ENCODE data around the gene BCLAF1.
"Not testable (repeated sequence)": the region's sequence is repeated elsewhere in the genome, so short reads cannot be mapped to it uniquely, and the experiment has no call there.

BCLAF1 gene

GRCh38 chr6:136309729-136310311 lies 20.2 kb upstream of the BCLAF1 start:
- Histone ChIP-seq H3K27ac (ENCODE audit: low read depth, low read length) (no peak overlapping the region), H3K4me1 (ENCODE audit: control insufficient read depth in 1 of 2, insufficient read depth in 2 of 2, low read length in 2 of 2) (no peaks in the 10 kb centered on the region), H3K9me3 (ENCODE audit: control insufficient read depth in 1 of 2, low read length in 2 of 2) (no peaks in the 10 kb centered on the region), H3K27me3 (ENCODE audit: control insufficient read depth in 1 of 2, insufficient read depth in 2 of 2, low read length in 2 of 2) (no peaks in the 10 kb centered on the region), H3K36me3 (ENCODE audit: control insufficient read depth in 1 of 2, insufficient read depth in 2 of 2, low read length in 2 of 2) (no peaks in the 10 kb centered on the region), H3K9ac (ENCODE audit: low read depth in 1 of 2, low read length in 2 of 2) (no peak overlapping the region), H3K4me3 (ENCODE audit: low read depth in 1 of 2, low read length in 2 of 2) (no peak overlapping the region)

GRCh38 chr6:136309171-136309570 lies 19.5 kb upstream of the BCLAF1 start:
- Histone ChIP-seq H3K4me3 (ENCODE audit: low read depth in 1 of 2, low read length in 2 of 2) (no peak overlapping the region), H3K36me3 (ENCODE audit: control insufficient read depth in 1 of 2, insufficient read depth in 2 of 2, low read length in 2 of 2) (no peaks in the 10 kb centered on the region), H3K9ac (ENCODE audit: low read depth in 1 of 2, low read length in 2 of 2) (no peak overlapping the region), H3K9me3 (ENCODE audit: control insufficient read depth in 1 of 2, low read length in 2 of 2) (no peaks in the 10 kb centered on the region), H3K27me3 (ENCODE audit: control insufficient read depth in 1 of 2, insufficient read depth in 2 of 2, low read length in 2 of 2) (no peaks in the 10 kb centered on the region), H3K4me1 (ENCODE audit: control insufficient read depth in 1 of 2, insufficient read depth in 2 of 2, low read length in 2 of 2) (no peaks in the 10 kb centered on the region), H3K27ac (ENCODE audit: low read depth, low read length) (no peak overlapping the region)

- not testable (repeated sequence) for H3K9ac ChIP-seq (ENCODE audit: low read depth in 1 of 2, low read length in 2 of 2); H3K27ac ChIP-seq (ENCODE audit: low read depth, low read length); H3K9me3 ChIP-seq (ENCODE audit: control insufficient read depth in 1 of 2, low read length in 2 of 2); H3K27me3 ChIP-seq (ENCODE audit: control insufficient read depth in 1 of 2, insufficient read depth in 2 of 2, low read length in 2 of 2); H3K36me3 ChIP-seq (ENCODE audit: control insufficient read depth in 1 of 2, insufficient read depth in 2 of 2, low read length in 2 of 2); H3K4me1 ChIP-seq (ENCODE audit: control insufficient read depth in 1 of 2, insufficient read depth in 2 of 2, low read length in 2 of 2); H3K4me3 ChIP-seq (ENCODE audit: low read depth in 1 of 2, low read length in 2 of 2)
Measured at GRCh38 chr6:136308469-136308868, 18.8 kb upstream of the BCLAF1 start.

- H3K9ac ChIP-seq (ENCODE audit: low read depth in 1 of 2, low read length in 2 of 2) = no peak overlapping the region
- H3K36me3 ChIP-seq (ENCODE audit: control insufficient read depth in 1 of 2, insufficient read depth in 2 of 2, low read length in 2 of 2) = no peaks in the 10 kb centered on the region
- no peaks in the 10 kb centered on the region for H3K27me3 ChIP-seq (ENCODE audit: control insufficient read depth in 1 of 2, insufficient read depth in 2 of 2, low read length in 2 of 2)
- H3K4me1 ChIP-seq (ENCODE audit: control insufficient read depth in 1 of 2, insufficient read depth in 2 of 2, low read length in 2 of 2) = no peaks in the 10 kb centered on the region
- no peak overlapping the region for H3K27ac ChIP-seq (ENCODE audit: low read depth, low read length)
- H3K4me3 ChIP-seq (ENCODE audit: low read depth in 1 of 2, low read length in 2 of 2) = no peak overlapping the region
- peaks cover 0 to 6% of the 10 kb centered on the region in 2 donors for H3K9me3 ChIP-seq (ENCODE audit: control insufficient read depth in 1 of 2, low read length in 2 of 2)
Measured at GRCh38 chr6:136307351-136307750, 17.7 kb upstream of the BCLAF1 start.

- Histone ChIP-seq H3K4me3 (ENCODE audit: low read depth in 1 of 2, low read length in 2 of 2) (no peak overlapping the region), H3K27me3 (ENCODE audit: control insufficient read depth in 1 of 2, insufficient read depth in 2 of 2, low read length in 2 of 2) (no peaks in the 10 kb centered on the region), H3K9ac (ENCODE audit: low read depth in 1 of 2, low read length in 2 of 2) (no peak overlapping the region), H3K9me3 (ENCODE audit: control insufficient read depth in 1 of 2, low read length in 2 of 2) (peaks cover 0 to 6% of the 10 kb centered on the region in 2 donors), H3K36me3 (ENCODE audit: control insufficient read depth in 1 of 2, insufficient read depth in 2 of 2, low read length in 2 of 2) (no peaks in the 10 kb centered on the region), H3K4me1 (ENCODE audit: control insufficient read depth in 1 of 2, insufficient read depth in 2 of 2, low read length in 2 of 2) (no peaks in the 10 kb centered on the region), H3K27ac (ENCODE audit: low read depth, low read length) (no peak overlapping the region)
Measured at GRCh38 chr6:136306466-136306865, 16.8 kb upstream of the BCLAF1 start.

GRCh38 chr6:136304410-136304809 lies 14.8 kb upstream of the BCLAF1 start:
- no peak overlapping the region for H3K27ac ChIP-seq (ENCODE audit: low read depth, low read length)
- no peaks in the 10 kb centered on the region for H3K4me1 ChIP-seq (ENCODE audit: control insufficient read depth in 1 of 2, insufficient read depth in 2 of 2, low read length in 2 of 2)
- no peak overlapping the region for H3K9ac ChIP-seq (ENCODE audit: low read depth in 1 of 2, low read length in 2 of 2)
- H3K27me3 ChIP-seq (ENCODE audit: control insufficient read depth in 1 of 2, insufficient read depth in 2 of 2, low read length in 2 of 2) = no peaks in the 10 kb centered on the region
- no peaks in the 10 kb centered on the region for H3K36me3 ChIP-seq (ENCODE audit: control insufficient read depth in 1 of 2, insufficient read depth in 2 of 2, low read length in 2 of 2)
- no peak overlapping the region for H3K4me3 ChIP-seq (ENCODE audit: low read depth in 1 of 2, low read length in 2 of 2)
- H3K9me3 ChIP-seq (ENCODE audit: control insufficient read depth in 1 of 2, low read length in 2 of 2) = peaks cover 0 to 6% of the 10 kb centered on the region in 2 donors

- H3K27ac ChIP-seq (ENCODE audit: low read depth, low read length) = no peak overlapping the region
Measured at GRCh38 chr6:136303516-136303915, 13.9 kb upstream of the BCLAF1 start.

GRCh38 chr6:136294621-136295020 lies 5.0 kb upstream of the BCLAF1 start:
- H3K4me1 ChIP-seq (ENCODE audit: control insufficient read depth in 1 of 2, insufficient read depth in 2 of 2, low read length in 2 of 2) = peaks cover 7 to 10% of the 10 kb centered on the region in 2 donors
- H3K4me3 ChIP-seq (ENCODE audit: low read depth in 1 of 2, low read length in 2 of 2) = no peak overlapping the region
- H3K27ac ChIP-seq (ENCODE audit: low read depth, low read length) = no peak overlapping the region
- H3K36me3 ChIP-seq (ENCODE audit: control insufficient read depth in 1 of 2, insufficient read depth in 2 of 2, low read length in 2 of 2) = no peaks in the 10 kb centered on the region
- H3K9me3 ChIP-seq (ENCODE audit: control insufficient read depth in 1 of 2, low read length in 2 of 2) = no peaks in the 10 kb centered on the region
- no peaks in the 10 kb centered on the region for H3K27me3 ChIP-seq (ENCODE audit: control insufficient read depth in 1 of 2, insufficient read depth in 2 of 2, low read length in 2 of 2)
- no peak overlapping the region for H3K9ac ChIP-seq (ENCODE audit: low read depth in 1 of 2, low read length in 2 of 2)

More at GRCh38 chr6:136303516-136303915, 13.9 kb upstream of the BCLAF1 start:
- Histone ChIP-seq H3K4me1 (ENCODE audit: control insufficient read depth in 1 of 2, insufficient read depth in 2 of 2, low read length in 2 of 2) (no peaks in the 10 kb centered on the region), H3K9ac (ENCODE audit: low read depth in 1 of 2, low read length in 2 of 2) (no peak overlapping the region), H3K9me3 (ENCODE audit: control insufficient read depth in 1 of 2, low read length in 2 of 2) (peaks cover 0 to 6% of the 10 kb centered on the region in 2 donors), H3K27me3 (ENCODE audit: control insufficient read depth in 1 of 2, insufficient read depth in 2 of 2, low read length in 2 of 2) (no peaks in the 10 kb centered on the region), H3K4me3 (ENCODE audit: low read depth in 1 of 2, low read length in 2 of 2) (no peak overlapping the region), H3K36me3 (ENCODE audit: control insufficient read depth in 1 of 2, insufficient read depth in 2 of 2, low read length in 2 of 2) (no peaks in the 10 kb centered on the region)

GRCh38 chr6:136290410-136291010 lies 864 bp upstream of the BCLAF1 start:
- peak overlapping the region; percentile 81 to 82 for H3K4me3 ChIP-seq (ENCODE audit: low read depth in 1 of 2, low read length in 2 of 2)
- peak overlapping the region; percentile 99 for H3K27ac ChIP-seq (ENCODE audit: low read depth, low read length)
- H3K27me3 ChIP-seq (ENCODE audit: control insufficient read depth in 1 of 2, insufficient read depth in 2 of 2, low read length in 2 of 2) = no peaks in the 10 kb centered on the region
- H3K4me1 ChIP-seq (ENCODE audit: control insufficient read depth in 1 of 2, insufficient read depth in 2 of 2, low read length in 2 of 2) = peaks cover 26% of the 10 kb centered on the region in 2 donors
- H3K9ac ChIP-seq (ENCODE audit: low read depth in 1 of 2, low read length in 2 of 2) = peak overlapping the region; percentile 99 to 100
- H3K9me3 ChIP-seq (ENCODE audit: control insufficient read depth in 1 of 2, low read length in 2 of 2) = no peaks in the 10 kb centered on the region
- no peaks in the 10 kb centered on the region for H3K36me3 ChIP-seq (ENCODE audit: control insufficient read depth in 1 of 2, insufficient read depth in 2 of 2, low read length in 2 of 2)

GRCh38 chr6:136289327-136289578 lies 393 bp downstream of the BCLAF1 start:
- H3K27ac ChIP-seq (ENCODE audit: low read depth, low read length) = peak overlapping the region; percentile 99
- H3K36me3 ChIP-seq (ENCODE audit: control insufficient read depth in 1 of 2, insufficient read depth in 2 of 2, low read length in 2 of 2) = no peaks in the 10 kb centered on the region
- peaks cover 36 to 39% of the 10 kb centered on the region in 2 donors for H3K4me1 ChIP-seq (ENCODE audit: control insufficient read depth in 1 of 2, insufficient read depth in 2 of 2, low read length in 2 of 2)

More at GRCh38 chr6:136289327-136289578, 393 bp downstream of the BCLAF1 start:
- no peaks in the 10 kb centered on the region for H3K9me3 ChIP-seq (ENCODE audit: control insufficient read depth in 1 of 2, low read length in 2 of 2)
- no peaks in the 10 kb centered on the region for H3K27me3 ChIP-seq (ENCODE audit: control insufficient read depth in 1 of 2, insufficient read depth in 2 of 2, low read length in 2 of 2)
- H3K4me3 ChIP-seq (ENCODE audit: low read depth in 1 of 2, low read length in 2 of 2) = peak overlapping the region; percentile 96 to 99
- peak overlapping the region; percentile 99 to 100 for H3K9ac ChIP-seq (ENCODE audit: low read depth in 1 of 2, low read length in 2 of 2)

All from duodenal mucosa (tissue), 2 donors.